Measurements from ENCODE around the gene EYA2. TPM values are rescaled to one million over a fixed set of nuclear protein-coding genes. Genes with fewer than 3 reads are reported as not detected.
"Not testable (repeated sequence)": the region's sequence is repeated elsewhere in the genome, so short reads cannot be mapped to it uniquely, and the experiment has no call there.

Gene EYA2
- total and polyA plus RNA-seq, 8 donors: 0.51 to 3.2 (median 1.4) TPM

DNA sequence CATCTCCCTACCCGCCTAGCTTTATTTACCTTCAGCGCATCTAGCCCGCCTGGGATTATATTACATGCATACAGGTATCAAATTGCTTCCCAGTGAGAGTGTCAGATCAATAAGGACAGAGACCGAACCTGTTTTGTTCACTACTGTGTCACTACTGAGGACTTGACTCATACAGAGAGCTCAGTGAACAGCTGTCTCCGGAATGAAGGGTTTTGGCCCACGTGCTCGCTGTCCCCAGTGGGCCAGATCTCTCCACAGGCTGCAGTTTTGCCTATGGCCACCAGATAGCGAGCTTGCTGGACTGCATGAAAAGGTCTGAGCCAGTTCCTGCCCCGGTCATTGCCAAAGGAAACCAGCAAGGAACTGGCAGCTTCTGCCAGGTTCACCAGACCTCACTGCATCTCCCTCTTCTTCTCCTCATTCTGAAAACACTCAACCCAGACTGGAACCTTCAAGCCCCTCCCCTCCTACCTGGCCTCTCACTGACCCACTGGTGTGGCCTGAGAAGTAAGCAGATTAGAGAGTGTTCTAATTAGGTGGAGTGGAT is 311.0 kb downstream of the EYA2 start:
- ATAC-seq: peak; percentile 39 to 94 (median 63)
- no peak overlapping the region for H3K4me3 ChIP-seq
- no peaks in the 10 kb centered on the region for H3K27me3 ChIP-seq
- H3K27ac ChIP-seq: no peak overlapping the region
- TF ChIP-seq, protein P1, sequence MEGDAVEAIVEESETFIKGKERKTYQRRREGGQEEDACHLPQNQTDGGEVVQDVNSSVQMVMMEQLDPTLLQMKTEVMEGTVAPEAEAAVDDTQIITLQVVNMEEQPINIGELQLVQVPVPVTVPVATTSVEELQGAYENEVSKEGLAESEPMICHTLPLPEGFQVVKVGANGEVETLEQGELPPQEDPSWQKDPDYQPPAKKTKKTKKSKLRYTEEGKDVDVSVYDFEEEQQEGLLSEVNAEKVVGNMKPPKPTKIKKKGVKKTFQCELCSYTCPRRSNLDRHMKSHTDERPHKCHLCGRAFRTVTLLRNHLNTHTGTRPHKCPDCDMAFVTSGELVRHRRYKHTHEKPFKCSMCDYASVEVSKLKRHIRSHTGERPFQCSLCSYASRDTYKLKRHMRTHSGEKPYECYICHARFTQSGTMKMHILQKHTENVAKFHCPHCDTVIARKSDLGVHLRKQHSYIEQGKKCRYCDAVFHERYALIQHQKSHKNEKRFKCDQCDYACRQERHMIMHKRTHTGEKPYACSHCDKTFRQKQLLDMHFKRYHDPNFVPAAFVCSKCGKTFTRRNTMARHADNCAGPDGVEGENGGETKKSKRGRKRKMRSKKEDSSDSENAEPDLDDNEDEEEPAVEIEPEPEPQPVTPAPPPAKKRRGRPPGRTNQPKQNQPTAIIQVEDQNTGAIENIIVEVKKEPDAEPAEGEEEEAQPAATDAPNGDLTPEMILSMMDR (IDR thresholded peaks at IDR 0.05): peak in 2 of 4 donors; percentile 13 to 91
- H3K9me3 ChIP-seq: no peaks in the 10 kb centered on the region
- intact Hi-C loops (cut with DNase I): no loop called here
- DNase-seq: peak in 3 of 6 donors; percentile 5 to 87 (median 39)
- H3K4me1 ChIP-seq: peaks cover 0 to 4% (median 0%) of the 10 kb centered on the region in 3 donors
- 41 to 43% methylated on average over 9 of the region's 9 CpGs for WGBS, 2 donors
- no peak for FAIRE-seq
- H3K36me3 ChIP-seq: peaks cover 0 to 18% (median 3%) of the 10 kb centered on the region in 3 donors

DNA sequence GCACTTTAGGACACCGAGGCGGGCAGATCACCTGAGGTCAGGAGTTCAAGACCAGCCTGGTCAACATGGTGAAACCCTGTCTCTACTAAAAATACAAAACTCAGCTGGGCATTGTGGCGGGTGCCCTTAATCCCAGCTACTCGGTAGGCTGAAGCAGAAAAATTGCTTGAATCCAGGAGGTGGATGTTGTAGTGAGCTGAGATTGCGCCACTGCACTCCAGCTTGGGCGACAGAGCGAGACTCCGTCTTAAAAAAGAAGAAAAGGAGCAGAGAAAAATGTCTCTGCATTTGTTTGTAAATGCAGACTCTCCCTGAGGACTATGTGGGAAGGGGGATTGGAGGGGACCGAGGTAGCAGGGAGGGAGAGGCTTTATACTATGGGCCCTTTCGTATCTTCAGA is 311.9 kb downstream of the EYA2 start:
- intact Hi-C loops (cut with DNase I); H3K9me3 ChIP-seq; H3K27ac ChIP-seq; DNase-seq; H3K4me1 ChIP-seq; H3K27me3 ChIP-seq; FAIRE-seq; ATAC-seq; H3K4me3 ChIP-seq: not testable (repeated sequence)
- WGBS, 2 donors: 87 to 88% methylated on average over 10 of the region's 10 CpGs
- H3K36me3 ChIP-seq: peaks cover 0 to 24% (median 3%) of the 10 kb centered on the region in 3 donors

DNA sequence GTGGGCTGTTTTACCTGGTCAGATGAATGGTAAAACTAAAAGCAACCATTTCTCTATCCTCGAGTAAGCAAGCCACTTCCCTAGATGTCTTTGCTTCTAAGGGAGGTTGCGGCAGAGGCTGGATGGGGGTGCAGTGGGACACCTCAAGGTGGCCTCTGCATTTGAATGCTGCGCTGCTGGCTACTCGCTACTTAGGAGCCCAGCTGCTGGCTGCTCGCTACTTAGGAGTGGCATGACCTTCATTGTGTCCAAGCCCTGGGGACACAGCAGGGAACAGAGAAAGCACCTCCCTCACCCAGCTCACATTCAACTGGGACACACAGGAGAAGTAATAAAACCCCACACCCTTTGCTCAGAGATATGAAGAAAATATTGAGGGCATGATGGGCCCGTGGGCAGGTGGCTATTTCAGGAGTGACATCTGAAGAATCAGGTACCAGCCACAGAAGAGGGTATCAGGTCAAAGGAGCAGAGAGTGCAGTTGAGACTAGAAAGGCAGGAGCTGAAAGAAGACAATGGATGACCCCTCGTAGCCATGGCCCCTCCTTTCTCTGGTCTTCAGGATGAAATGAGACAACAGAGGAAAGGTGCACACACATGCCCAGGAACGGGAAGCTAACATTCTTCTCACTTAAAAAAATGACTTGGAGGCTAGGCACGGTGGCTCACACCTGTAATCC is 312.5 kb downstream of the EYA2 start:
- FAIRE-seq (no peak), DNase-seq (no peak), ATAC-seq (no peak)
- Histone ChIP-seq H3K4me3 (no peak overlapping the region), H3K4me1 (peaks cover 0 to 4% (median 0%) of the 10 kb centered on the region in 3 donors), H3K9me3 (no peaks in the 10 kb centered on the region), H3K27me3 (no peaks in the 10 kb centered on the region), H3K27ac (no peak overlapping the region), H3K36me3 (peaks cover 0 to 24% (median 3%) of the 10 kb centered on the region in 3 donors)
- TF ChIP-seq, protein P1 (IDR thresholded peaks at IDR 0.05): no peak
- WGBS, 2 donors: 87 to 90% methylated on average over 9 of the region's 9 CpGs
- intact Hi-C loops (cut with DNase I): no loop called here

DNA sequence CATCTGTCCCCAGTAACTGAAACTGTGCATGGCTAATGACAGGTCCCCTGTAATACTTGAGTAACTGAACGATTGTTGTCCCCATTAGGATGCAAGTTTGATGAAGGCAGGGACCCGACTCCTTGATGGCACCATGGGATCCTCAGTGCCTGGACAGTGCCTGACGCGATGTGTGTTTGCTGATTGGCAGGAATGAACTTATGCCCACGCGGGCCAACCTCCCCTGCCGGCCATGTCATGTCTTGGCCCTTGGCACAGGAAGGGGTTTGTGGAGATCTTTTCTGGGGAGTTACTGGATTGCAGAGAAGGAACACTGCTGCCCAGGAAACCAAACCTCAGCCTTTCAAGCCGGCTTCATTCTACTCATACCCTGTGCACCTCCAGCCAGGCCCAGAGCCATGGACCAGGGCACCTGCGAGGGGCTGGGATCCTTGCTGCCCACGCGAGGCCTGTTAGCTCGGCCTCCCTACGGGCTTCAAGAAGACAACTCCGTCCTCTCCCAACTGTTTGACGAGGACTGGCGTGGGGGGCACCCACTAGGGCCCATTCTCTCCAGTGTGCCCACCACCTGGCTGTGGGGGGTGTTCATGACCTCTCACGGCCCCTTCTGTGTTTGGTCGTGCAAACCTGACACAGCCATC is 314.0 kb downstream of the EYA2 start:
- 93% methylated on average over 18 of the region's 18 CpGs for WGBS, 2 donors
- no peaks in the 10 kb centered on the region for H3K9me3 ChIP-seq
- DNase-seq: no peak
- H3K4me3 ChIP-seq: no peak overlapping the region
- peaks cover 0 to 30% (median 3%) of the 10 kb centered on the region in 3 donors for H3K36me3 ChIP-seq
- no peak for FAIRE-seq
- no peak overlapping the region for H3K27ac ChIP-seq
- TF ChIP-seq, protein P1 (IDR thresholded peaks at IDR 0.05): no peak
- no peak for ATAC-seq
- no peaks in the 10 kb centered on the region for H3K27me3 ChIP-seq
- intact Hi-C loops (cut with DNase I): no loop called here
- H3K4me1 ChIP-seq: peaks cover 0 to 4% (median 0%) of the 10 kb centered on the region in 3 donors

DNA sequence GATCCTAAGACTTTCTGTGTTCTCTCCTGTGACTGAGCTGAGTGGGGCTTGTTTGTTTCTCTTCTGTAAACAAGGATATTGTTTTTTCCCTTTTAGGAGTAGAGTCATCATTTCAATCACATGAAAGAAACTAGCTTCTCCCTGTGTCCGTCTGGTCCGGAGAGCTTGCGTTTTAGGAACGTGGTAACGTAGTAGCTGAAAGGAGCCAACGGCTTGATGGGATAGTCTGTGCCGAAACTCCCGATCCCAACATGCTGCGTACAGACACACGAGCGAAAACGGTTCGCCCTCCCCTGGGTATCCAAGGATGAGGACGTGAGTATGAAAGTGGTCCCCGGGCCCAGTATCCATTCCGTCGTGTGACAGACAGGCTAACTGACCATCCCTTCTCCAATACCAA is 315.3 kb downstream of the EYA2 start:
- DNase-seq: no peak
- Histone ChIP-seq H3K9me3 (no peaks in the 10 kb centered on the region), H3K4me3 (no peak overlapping the region), H3K36me3 (peaks cover 0 to 30% (median 3%) of the 10 kb centered on the region in 3 donors), H3K27ac (no peak overlapping the region), H3K4me1 (peaks cover 0 to 4% (median 0%) of the 10 kb centered on the region in 3 donors), H3K27me3 (no peaks in the 10 kb centered on the region)
- intact Hi-C loops (cut with DNase I): no loop called here
- FAIRE-seq: no peak
- TF ChIP-seq, protein P1 (IDR thresholded peaks at IDR 0.05): no peak
- 92 to 94% methylated on average over 17 of the region's 17 CpGs for WGBS, 2 donors
- no peak for ATAC-seq

Data from pancreas (tissue), 10 donors.